Astrocyte of the spinal cord (primary cell): Measurements from ENCODE around the gene PUS3.

ENCODE experiments used
- DNase-seq: peaks from one replicate; pipeline ENCODE4 v3.0.0; 2011; ENCODE audit warnings: low read depth, low spot score
- H3K4me3 ChIP-seq: 2 replicates; pipeline ENCODE4 v1.5.1; 2011; ENCODE audit warnings: low read depth, mild to moderate bottlenecking, low read length, moderate library complexity
- CTCF ChIP-seq: IDR thresholded peaks from 2 replicates; pipeline ENCODE4 v1.5.1; 2012; ENCODE audit warnings: low read depth, mild to moderate bottlenecking, low read length, inconsistent platforms
- in situ Hi-C: cut with HindIII; loops from 2 replicates; pipeline ENCODE4 v1.10.0; 2017; ENCODE audit warnings: low sequenced_read_pairs

PUS3 gene

GRCh38 chr11:125949271-125950177 is 46.5 kb upstream of the PUS3 start:
- no peak for TF ChIP-seq CTCF
- no peak overlapping the region for H3K4me3 ChIP-seq

GRCh38 chr11:125948278-125949051 is 45.5 kb upstream of the PUS3 start:
- DNase-seq, result no peak
- in situ Hi-C loops, result loop anchor here (25.0 kb wide), 1 partner anchor 239 kb away; no protein-coding TSS in a partner anchor
- H3K4me3 ChIP-seq, result no peak overlapping the region
- no peak for TF ChIP-seq CTCF

More at GRCh38 chr11:125949271-125950177, 46.5 kb upstream of the PUS3 start:
- in situ Hi-C loops, result loop anchor here (25.0 kb wide), 1 partner anchor 238 kb away; no protein-coding TSS in a partner anchor
- no peak for DNase-seq

- TF ChIP-seq CTCF, result no peak
- in situ Hi-C loops, result loop anchor here (25.0 kb wide), 1 partner anchor 240 kb away; no protein-coding TSS in a partner anchor
- H3K4me3 ChIP-seq, result no peak overlapping the region
- DNase-seq, result no peak
Observed at GRCh38 chr11:125947419-125948277, 44.6 kb upstream of the PUS3 start.

GRCh38 chr11:125946712-125947418 is 43.9 kb upstream of the PUS3 start:
- no peak overlapping the region for H3K4me3 ChIP-seq
- TF ChIP-seq CTCF, result no peak
- in situ Hi-C loops, result loop anchor here (25.0 kb wide), 1 partner anchor 240 kb away; no protein-coding TSS in a partner anchor

GRCh38 chr11:125945797-125946520 is 43.0 kb upstream of the PUS3 start, which contains the start of gene VSIG10L2:
Gene VSIG10L2 (plus strand): TSS chr11:125946044. CDS start chr11:125946056, 12 bp downstream.
- no peak for TF ChIP-seq CTCF
- no peak for DNase-seq
- no peak within 1 kb of the TSS for H3K4me3 ChIP-seq
- in situ Hi-C loops, result loop anchor here (25.0 kb wide), 1 partner anchor 241 kb away; no protein-coding TSS in a partner anchor

More at GRCh38 chr11:125946712-125947418, 43.9 kb upstream of the PUS3 start:
- DNase-seq, result no peak
